HG03457 (cell line): ENCODE measurements around the gene CCN6.
"Not testable (repeated sequence)": the region's sequence is repeated elsewhere in the genome, so short reads cannot be mapped to it uniquely, and the experiment has no call there.

ENCODE experiments used
- ATAC-seq: cut with Tn5 transposase; IDR thresholded peaks from one replicate; pipeline ENCODE4 v1.9.1; 2021; ENCODE audit warnings: moderate number of reproducible peaks; ENCODE audit not compliant: unreplicated experiment

Gene CCN6

DNA sequence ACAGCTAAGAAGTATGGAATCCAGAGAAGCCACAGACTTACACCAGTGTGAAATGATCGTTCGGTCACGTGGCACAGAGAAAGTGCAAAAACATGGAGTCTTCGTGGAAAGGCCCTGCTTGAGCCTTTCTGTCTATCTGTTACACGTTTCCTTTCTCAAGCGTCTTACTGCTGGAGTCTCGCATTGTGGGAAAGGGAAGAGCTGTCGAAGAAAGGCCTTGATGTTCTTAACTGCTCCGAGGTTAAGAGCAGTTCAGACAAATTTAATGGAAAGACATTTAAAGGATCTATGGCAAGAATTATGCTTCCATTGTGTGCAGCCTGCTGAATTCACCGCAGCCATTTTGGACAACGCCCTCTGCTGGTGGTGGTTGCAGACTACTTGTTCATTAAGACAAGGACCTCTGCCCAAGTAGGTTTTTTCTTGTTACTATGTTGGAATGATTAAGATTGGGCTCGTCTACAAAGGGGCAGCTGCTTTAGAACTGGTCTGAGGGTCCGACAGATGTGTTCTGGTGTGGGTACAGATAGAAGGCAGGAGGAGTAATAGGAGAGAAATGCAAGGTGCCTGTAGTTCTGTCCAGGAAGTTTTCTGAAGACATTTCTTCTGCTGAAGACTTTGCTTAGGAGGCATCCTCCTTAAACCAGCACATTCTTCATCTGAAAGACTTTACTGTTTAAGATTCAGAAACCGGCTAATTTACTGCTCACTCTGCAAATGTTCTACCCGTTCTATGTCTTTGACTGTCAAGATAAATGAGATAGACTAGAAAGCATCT, 24.7 kb upstream of the CCN6 start:
- no peak for ATAC-seq

GRCh38 chr6:112030206-112030960, 23.5 kb upstream of the CCN6 start:
- no peak for ATAC-seq

DNA sequence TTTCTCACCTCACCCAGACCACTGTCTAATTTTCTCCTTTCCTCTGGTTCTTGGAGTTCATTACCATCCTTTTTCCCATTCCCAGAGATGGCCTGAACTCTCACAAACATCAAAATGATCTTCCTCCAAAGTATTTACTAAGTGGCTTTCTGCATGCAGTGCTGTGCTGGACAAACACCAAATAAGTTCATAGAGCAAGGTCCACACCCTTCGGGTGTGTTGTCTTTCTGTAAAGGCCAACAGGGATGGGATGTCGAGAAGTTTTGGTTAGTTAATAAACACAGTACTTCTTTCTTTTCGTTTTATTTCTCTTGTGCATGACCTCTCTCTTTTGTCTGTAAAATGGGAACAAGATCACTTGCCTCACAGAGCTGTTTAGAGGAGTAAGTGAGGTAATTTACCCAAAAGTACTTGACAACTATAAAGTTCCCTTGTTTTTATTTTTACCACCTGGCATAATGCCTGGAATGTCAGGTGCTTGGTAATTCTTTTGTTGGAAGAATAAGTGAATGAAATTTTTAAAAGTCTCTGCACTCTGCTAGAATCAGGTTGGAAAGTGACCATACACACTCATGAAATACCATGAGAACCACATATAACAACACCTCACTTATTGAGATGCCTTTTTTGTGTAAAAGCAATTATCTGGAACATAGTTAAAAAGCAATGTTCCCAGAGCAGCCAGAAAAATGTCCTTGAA, 22.8 kb upstream of the CCN6 start:
- ATAC-seq: no peak

- ATAC-seq: no peak
Observed at GRCh38 chr6:112031960-112032359, 21.9 kb upstream of the CCN6 start.

DNA sequence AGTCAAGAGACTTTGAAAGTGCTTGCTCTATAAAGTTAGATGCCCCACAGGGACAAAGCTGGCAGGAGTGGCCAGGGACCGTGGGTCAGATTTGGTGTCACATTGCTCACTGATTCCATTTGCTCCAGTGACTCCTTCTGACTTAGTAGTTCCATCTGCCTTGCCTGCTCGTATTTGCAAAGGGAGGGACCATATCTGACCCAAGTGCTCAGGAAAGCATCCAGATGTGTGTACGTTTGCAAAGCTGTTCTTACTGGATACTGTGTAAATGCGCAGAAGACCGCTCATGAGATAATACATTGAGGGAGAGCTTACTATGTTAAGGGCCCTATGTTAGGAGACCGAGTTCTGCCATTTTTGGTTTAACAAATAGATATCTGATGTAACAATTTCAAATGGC, 21.2 kb upstream of the CCN6 start:
- ATAC-seq: no peak

- no peak for ATAC-seq
Observed at GRCh38 chr6:112033791-112034615, 19.9 kb upstream of the CCN6 start.

GRCh38 chr6:112034616-112034995, 19.3 kb upstream of the CCN6 start:
- no peak for ATAC-seq

DNA sequence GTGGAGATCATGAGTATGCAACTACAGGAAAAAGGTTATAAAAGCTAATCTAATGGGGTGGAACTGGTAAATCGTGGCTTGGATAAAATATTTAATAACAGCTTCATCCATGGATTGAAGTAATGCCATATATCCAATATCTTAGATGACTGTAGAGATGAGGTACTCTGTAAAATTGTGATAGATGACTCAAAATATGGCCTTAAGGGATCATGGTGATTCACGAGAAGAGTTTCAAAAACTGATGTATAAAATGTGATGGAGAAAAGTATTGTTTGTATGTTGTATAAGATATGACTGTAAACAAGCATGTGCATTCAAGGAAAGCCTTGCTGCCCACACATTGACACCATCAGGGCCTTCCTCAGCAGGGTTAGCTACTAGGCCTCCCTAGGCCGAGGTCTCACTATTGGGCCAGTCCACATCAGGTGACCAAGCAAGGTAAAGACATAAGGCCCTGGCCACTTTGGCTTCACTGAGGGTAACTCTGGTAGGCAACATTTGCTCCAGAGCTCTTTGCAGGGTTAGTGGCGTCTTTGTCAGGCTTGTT, 17.7 kb upstream of the CCN6 start:
- ATAC-seq: no peak

DNA sequence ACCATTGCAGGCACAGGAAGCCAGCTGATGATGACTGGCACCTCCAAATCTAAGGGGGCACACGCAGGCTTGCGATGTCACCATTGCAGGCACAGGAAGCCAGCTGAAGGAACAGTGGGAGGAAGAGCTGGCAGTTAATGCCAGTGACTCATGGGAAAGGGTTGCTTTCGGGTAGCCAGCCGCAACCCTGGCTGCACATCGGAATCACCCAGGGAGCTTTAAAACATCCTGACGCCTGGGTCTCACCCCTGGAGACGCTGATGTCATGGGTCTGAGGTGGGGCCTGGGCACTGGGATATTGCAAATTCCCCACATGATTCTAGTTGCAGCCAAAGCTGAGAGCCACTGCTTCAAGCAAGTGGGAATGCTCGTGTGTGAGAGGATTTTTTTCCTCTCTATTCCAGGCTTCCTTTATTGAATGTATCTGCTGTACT, 16.1 kb upstream of the CCN6 start:
- ATAC-seq: no peak

DNA sequence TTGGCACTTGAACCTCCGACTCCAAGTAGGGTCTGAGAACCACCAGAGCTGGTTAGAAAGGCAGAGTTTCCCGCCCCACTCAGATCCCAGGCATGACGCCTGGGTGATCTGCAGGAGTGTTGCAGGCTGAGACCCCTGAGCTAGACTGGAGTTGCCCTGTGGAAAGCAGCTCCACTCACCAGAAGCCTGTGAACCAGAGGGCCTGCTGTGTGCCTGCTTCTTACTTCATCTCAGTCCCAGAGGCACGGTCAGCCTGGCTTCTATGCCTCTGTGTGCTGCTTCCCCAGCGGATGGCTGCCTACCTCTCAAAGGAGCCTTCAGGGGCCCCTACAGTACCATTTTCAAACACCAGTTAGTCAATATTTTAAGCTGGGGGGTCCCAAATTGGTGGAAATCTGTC, 15.6 kb upstream of the CCN6 start:
- ATAC-seq: no peak

DNA sequence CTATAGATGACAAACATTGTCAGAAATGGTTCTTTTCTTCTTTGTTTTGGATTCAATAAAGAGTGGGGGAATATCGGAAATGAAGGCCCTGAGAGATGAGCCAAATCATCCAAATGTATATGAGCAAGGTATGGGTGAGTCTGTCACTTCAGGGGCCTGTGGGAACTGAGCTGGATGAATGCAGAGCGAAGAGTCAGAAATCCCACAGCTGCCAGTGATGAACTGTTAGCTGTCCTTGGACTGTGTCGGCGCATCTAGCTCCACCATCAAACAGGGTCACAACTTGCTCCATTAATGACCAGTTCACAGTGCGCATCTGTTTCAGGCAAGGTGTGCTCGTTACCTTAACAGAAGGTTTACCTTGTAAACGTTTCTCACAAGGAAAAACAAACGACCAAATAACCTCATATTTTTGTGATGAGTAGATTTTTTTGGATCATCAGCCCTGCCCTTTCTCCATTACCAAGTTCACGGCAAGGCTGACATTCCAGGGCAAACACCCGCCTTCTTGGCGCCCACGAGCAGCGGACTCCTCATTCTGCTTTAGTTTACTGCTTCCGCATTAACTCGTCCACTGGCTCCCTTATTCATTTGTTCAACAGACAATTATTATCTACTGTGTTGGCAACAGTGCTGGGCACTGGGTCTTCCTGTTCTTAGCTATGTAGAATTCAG, 15.0 kb upstream of the CCN6 start:
- ATAC-seq: no peak

DNA sequence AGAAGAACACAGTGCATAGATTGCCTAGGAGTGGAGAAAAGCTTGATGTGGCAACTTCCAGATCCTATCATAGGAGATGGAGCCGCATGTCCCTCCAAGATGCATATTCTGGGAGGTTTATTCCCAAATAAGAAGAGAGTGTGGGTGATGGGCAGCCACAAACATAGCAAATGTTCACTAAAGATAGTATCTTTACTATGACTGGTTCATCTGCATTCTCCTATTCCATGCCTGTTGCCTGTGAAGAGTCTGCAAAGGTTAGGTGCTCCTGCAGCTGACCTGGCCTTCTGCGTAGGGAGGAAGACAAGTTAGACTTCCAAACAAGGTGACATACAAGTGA, 14.5 kb upstream of the CCN6 start:
- no peak for ATAC-seq

DNA sequence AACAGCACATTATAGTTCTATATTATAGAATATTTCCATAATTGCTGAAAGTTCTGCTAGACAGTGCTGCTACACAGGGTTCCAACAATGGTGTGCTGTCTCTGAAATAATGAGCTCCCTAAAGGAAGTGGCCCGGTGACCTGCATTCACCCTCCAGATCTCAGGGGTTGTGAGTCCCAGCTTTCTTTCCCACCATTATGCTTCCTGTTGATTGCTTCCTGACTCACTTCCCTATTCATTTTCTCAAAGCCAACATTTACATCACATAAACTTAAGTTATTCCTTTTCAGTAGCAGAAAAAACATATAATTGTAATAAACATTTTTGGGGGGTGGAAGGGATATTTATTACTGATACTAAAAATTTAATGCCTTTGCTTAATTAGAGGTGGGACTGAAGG, 12.9 kb upstream of the CCN6 start:
- no peak for ATAC-seq

DNA sequence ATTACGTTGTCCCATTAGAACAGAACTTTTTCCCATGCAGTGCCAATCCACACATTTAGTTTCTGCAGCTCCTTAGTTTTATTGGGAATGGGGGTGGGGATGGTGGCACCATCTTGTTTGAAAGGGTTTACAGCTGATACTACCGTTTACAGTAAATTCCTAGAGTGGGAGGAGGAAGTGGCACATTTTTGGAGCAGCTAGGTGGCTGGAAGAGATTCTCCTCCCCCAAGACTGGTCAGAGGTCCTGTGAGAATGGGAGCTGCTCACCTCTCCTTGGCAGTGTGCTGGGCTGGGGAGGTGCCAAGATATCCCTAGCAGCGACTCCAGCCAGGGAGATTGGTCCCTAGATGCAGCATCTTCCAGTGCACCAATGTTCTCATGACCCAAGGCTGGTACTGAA, 12.4 kb upstream of the CCN6 start:
- ATAC-seq: no peak

DNA sequence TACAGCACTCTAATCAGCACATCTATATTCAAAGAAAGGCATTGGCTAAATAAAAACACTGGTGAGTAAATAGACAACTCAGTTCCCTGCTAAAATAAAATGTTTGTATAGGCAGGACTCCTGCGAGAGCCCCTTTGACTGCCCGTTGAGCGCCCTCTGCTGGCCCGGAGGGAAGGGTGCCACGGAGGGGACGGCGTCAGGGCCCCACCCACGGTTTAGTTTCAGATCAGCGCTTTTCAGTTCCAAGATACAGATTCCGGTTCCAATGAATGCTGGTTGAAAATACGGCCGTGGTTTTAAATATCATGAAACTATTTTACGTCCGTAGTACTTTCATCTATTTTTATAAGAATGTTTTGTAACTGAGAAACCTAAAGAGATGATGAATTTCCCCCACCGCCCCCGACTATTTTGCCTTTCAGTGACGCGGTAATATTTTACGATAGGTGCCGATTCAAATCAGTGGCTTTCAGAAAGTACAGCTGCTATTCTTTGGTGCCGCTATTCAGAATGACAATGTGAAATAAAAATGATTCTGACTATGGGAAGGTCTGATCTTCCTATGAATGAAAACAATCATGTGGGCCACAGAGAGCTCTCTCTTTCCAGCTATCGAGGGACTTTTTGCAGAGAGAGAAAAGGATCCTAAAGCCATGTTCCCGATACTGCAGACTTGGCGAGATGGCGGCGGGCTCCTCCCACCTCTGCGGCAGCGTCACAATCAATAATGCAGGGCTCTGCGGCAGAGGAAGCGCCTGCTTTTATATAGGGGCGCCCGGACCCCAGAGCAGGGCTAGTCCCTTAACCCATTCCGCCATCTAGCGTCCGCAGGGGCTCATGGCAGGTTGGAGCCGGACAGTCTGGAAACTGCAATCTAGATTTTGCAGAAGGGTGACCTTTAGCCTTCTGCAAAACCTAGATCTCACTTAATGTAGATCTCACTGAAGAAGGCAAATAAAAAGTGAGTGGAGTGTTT, 10.6 kb upstream of the CCN6 start:
- peak; percentile 83 for ATAC-seq

- ATAC-seq: no peak
Observed at GRCh38 chr6:112044196-112044595, 9.7 kb upstream of the CCN6 start.

- ATAC-seq: no peak
Observed at GRCh38 chr6:112044856-112045255, 9.0 kb upstream of the CCN6 start.

- not testable (repeated sequence) for ATAC-seq
Observed at GRCh38 chr6:112047523-112047922, 6.4 kb upstream of the CCN6 start.
